HFF-Myc (cell line): Measurements from ENCODE around the gene CCL13.
"Not testable (repeated sequence)": the region's sequence is repeated elsewhere in the genome, so short reads cannot be mapped to it uniquely, and the experiment has no call there.

Experiments used
- DNase-seq: peaks from one replicate; pipeline ENCODE4 v3.0.0-alpha.2; 2011; ENCODE audit warnings: low read depth; ENCODE audit errors: extremely low read depth
- H3K4me3 ChIP-seq: replicated peaks from 2 replicates; pipeline ENCODE4 v1.5.1; 2011; ENCODE audit warnings: low read depth, mild to moderate bottlenecking, control low read depth, low read length
- TF ChIP-seq, protein P1 (sequence below): IDR thresholded peaks from 2 replicates; pipeline ENCODE4 v1.5.1; 2012; ENCODE audit warnings: mild to moderate bottlenecking, low read depth, low read length, control low read depth; ENCODE audit errors: missing control alignments

CCL13 gene

DNA sequence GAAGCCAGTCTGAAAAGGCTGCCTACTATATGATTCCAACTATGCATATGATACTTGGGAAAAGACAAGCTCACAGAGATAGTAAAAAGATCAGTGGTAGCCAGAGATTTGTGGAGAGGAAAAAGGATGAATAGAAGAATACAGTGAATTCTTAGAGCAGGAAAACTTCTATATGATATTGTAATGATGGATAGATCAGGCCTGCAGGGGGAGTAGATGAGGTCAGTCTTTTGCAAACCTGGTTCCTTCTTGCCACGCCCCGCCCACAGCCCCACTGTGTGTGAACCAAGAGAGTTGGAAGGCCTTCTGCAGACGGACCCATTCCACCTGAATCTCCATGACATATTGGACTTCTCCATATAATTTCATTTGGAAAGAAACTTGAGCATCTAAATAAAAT, 37.8 kb upstream of the CCL13 start:
- no peak for DNase-seq
- H3K4me3 ChIP-seq = no peak overlapping the region
- TF ChIP-seq, protein P1, sequence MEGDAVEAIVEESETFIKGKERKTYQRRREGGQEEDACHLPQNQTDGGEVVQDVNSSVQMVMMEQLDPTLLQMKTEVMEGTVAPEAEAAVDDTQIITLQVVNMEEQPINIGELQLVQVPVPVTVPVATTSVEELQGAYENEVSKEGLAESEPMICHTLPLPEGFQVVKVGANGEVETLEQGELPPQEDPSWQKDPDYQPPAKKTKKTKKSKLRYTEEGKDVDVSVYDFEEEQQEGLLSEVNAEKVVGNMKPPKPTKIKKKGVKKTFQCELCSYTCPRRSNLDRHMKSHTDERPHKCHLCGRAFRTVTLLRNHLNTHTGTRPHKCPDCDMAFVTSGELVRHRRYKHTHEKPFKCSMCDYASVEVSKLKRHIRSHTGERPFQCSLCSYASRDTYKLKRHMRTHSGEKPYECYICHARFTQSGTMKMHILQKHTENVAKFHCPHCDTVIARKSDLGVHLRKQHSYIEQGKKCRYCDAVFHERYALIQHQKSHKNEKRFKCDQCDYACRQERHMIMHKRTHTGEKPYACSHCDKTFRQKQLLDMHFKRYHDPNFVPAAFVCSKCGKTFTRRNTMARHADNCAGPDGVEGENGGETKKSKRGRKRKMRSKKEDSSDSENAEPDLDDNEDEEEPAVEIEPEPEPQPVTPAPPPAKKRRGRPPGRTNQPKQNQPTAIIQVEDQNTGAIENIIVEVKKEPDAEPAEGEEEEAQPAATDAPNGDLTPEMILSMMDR = peak; percentile 21

DNA sequence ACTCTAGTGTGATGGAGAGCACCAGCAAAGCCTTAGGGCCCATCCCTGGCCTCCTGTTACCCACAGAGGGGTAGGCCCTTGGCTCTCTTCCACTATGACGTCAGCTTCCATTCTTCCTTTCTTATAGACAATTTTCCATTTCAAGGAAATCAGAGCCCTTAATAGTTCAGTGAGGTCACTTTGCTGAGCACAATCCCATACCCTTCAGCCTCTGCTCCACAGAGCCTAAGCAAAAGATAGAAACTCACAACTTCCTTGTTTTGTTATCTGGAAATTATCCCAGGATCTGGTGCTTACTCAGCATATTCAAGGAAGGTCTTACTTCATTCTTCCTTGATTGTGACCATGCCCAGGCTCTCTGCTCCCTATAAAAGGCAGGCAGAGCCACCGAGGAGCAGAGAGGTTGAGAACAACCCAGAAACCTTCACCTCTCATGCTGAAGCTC, 37.2 kb upstream of the CCL13 start, which contains the start of gene CCL8:
TSS of gene CCL8 (plus strand) at position 397 of the 445 bp plus-strand sequence. CDS start 67 bp downstream, outside the sequence.
- DNase-seq = no peak
- TF ChIP-seq, protein P1 = no peak
- H3K4me3 ChIP-seq = no peak within 1 kb of the TSS

DNA sequence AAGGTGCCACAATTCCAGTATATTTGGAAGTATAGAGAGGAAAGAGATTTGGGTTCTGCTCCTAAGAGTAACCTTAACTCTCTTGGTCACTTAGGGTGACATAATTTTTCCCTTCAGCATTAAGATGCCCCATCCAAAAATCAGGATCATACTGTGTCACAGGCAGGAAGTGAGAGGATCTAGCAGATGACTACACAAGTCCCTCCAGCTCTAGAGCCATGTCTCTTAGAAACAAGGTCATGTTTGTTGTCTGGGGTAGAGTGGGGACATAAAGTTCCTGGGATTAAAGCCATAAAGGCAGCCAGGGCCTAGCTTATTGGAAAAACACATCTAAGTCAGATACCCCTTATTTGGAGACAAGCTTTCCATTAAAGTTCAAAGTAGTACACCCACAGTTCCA, 34.3 kb upstream of the CCL13 start:
- TF ChIP-seq, protein P1 = no peak
- H3K4me3 ChIP-seq = no peak overlapping the region
- DNase-seq = no peak

DNA sequence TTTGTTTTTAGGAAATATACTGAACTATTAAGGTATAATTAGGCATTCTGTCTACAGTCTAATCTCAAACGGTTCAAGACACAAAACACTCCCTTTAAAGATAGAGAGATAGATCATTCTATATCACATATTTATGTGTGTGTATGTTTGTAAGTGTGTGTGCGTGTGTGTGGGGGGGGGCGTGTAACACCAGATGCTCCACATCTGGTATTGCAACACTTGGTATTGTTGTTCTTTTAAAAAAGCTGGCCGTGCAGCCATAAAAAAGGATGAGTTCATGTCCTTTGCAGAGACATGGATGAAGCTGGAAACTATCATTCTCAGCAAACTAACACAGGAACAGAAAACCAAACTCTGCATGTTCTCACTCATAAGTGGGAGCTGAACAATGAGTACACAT, 28.7 kb upstream of the CCL13 start:
- DNase-seq = peak; percentile 40
- H3K4me3 ChIP-seq = not testable (repeated sequence)

DNA sequence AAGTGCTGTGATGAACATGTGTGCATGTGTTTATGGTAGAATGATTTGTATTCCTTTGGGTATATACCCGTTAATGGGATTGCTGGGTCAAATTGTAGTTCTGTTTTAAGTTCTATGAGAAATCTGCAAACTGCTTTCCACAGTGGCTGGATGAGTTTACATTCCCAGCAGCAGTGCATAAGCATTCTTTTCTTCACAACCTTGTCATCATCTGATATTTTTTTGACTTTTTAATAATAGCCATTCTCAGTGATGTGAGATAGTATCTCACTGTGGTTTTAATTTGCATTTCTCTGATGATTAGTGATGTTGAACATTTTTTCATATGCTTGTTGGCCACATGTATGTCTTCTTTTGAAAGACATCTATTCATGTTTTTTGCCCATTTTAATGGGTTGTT, 18.6 kb upstream of the CCL13 start:
- H3K4me3 ChIP-seq = no peak overlapping the region
- TF ChIP-seq, protein P1 = no peak
- no peak for DNase-seq

DNA sequence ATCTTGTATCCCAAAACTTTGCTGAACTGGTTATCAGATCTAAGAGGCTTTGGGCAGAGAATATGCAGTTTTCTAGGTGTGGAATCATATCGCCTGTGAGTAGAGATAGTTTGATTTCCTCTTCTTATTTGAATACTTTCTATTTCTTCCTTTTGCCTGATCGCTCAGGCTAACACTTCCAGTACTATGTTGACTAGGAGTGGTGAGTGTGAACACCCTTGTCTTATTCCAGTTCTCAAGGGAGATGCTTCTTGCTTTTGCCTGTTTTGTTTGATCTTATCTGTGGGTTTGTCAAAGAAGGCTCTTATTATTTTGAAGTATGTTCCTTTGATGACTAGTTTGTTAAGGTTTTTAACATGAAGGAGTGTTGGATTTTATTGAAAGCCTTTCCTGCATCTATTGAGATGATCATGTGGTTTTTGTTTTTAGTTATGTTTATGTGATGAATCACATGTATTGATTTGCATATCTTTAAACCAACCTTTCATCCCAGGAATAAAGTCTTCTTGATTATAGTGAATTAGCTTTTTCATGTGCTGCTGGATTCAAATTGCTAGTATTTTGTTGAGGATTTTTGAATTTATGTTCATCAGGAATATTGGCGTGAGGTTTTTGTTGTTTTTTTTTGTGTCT, 17.0 kb upstream of the CCL13 start:
- no peak for DNase-seq
- H3K4me3 ChIP-seq = no peak overlapping the region
- TF ChIP-seq, protein P1 = no peak

DNA sequence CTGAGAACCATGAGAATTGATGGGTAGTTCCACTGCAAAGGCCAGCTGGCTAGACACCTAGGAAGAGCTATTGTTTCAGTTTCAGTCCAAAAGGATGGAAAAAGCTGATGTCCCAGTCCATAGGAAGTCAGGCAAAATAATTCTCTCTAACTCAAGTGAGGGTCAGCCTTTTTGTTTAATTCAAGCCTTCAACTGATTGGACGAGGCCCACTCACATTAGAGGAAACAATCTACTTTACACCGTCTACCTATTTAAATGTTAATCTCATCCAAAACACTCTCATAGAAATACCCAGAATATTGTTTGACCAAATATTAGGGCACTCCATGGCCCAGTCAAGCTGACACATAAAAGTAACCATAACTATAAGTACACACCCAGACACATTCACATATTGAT, 14.4 kb upstream of the CCL13 start:
- TF ChIP-seq, protein P1 = no peak
- no peak for DNase-seq
- H3K4me3 ChIP-seq = no peak overlapping the region
